ENCODE measurements around the gene EXT2.

- TF ChIP-seq GATA2 (IDR thresholded peaks at IDR 0.05; ENCODE audit: low read depth, low read length) (no peak), GATA3 (IDR thresholded peaks at IDR 0.05; ENCODE audit: low read depth, low read length) (no peak)
Observed at GRCh38 chr11:44264438-44264749, 168.9 kb downstream of the EXT2 start.
